Endothelial cell of umbilical vein (primary cell): ENCODE results near the gene F9. TPM values are rescaled to one million over a fixed set of nuclear protein-coding genes. Genes with fewer than 3 reads are reported as not detected.

Source experiments
- BruUV-seq: library from RNA; stranded (reverse); fragments of 400-500 nt; replicated peaks from 2 replicates; lab custom pipeline; 2021; lab: Mats Ljungman, UMichigan
- CTCF ChIA-PET: fragments of 300-600, 350-600 bp; sonication (Branson Sonifier 250); formaldehyde crosslinking; loops from one replicate; lab custom pipeline; 2021; ENCODE audit warnings: antibody characterized with exemption, inconsistent platforms; lab: Charles Lee
- POLR2A ChIA-PET: fragments of 300-600, 350-600 bp; sonication (Branson Sonifier 250); formaldehyde crosslinking; loops from one replicate; lab custom pipeline; 2021; ENCODE audit warnings: antibody characterized with exemption, inconsistent platforms; lab: Charles Lee
- DNase-seq: peaks from one replicate; pipeline ENCODE4 v3.0.0-alpha.2; 2011; ENCODE audit warnings: low read depth, low spot score
- FAIRE-seq: peaks from 2 replicates; lab custom pipeline; 2011; peaks lifted over from hg19 to GRCh38; lab: Jason Lieb, UNC
- H2AFZ ChIP-seq: 2 replicates; pipeline ENCODE4 v1.6.0; 2012; ENCODE audit warnings: low read depth, low read length, control low read depth, inconsistent platforms
- H3K27ac ChIP-seq: 2 replicates; pipeline ENCODE4 v1.5.1; 2011; ENCODE audit warnings: low read depth, mild to moderate bottlenecking, control low read depth, low read length, moderate library complexity; ENCODE audit not compliant: insufficient read depth
- H3K27me3 ChIP-seq, 2 experiments: 2 replicates each; pipeline versions ENCODE4 v1.6.0 to v1.6.1; 2011; ENCODE audit warnings: low read length in 2 of 2, mixed read lengths in 1 of 2; ENCODE audit not compliant: control insufficient read depth in 2 of 2, insufficient read depth in 2 of 2
- H3K36me3 ChIP-seq, 2 experiments: 2 replicates in 1 of 2; 3 replicates in 1 of 2; pipeline ENCODE4 v1.5.1; 2011; ENCODE audit warnings: low read length in 2 of 2, mild to moderate bottlenecking in 1 of 2, moderate library complexity in 1 of 2; ENCODE audit not compliant: control insufficient read depth in 2 of 2, insufficient read depth in 2 of 2; ENCODE audit errors: extremely low read depth in 1 of 2
- H3K4me1 ChIP-seq: 3 replicates; pipeline ENCODE4 v1.5.1; 2011; ENCODE audit warnings: mild to moderate bottlenecking, low read length; ENCODE audit not compliant: control insufficient read depth, insufficient read depth; ENCODE audit errors: extremely low read depth
- H3K4me2 ChIP-seq: 2 replicates; pipeline ENCODE4 v1.6.1; 2011; ENCODE audit warnings: low read length, control low read depth, mixed read lengths; ENCODE audit not compliant: insufficient read depth
- H3K4me3 ChIP-seq, 3 experiments: fragments of 200-600 bp in 1 of 3; sonication (generic), shearing (Covaris generic) in 1 of 3; replicated peaks in 1 of 3; 2 replicates each; pipeline ENCODE4 v1.5.1; 2011 to 2016; ENCODE audit warnings: control low read depth in 3 of 3, low read length in 3 of 3, mild to moderate bottlenecking in 2 of 3, inconsistent platforms in 1 of 3, low read depth in 1 of 3, moderate library complexity in 1 of 3; ENCODE audit not compliant: insufficient read depth in 1 of 3
- H3K79me2 ChIP-seq: 2 replicates; pipeline ENCODE4 v1.6.0; 2012; ENCODE audit warnings: low read length, inconsistent platforms; ENCODE audit not compliant: control insufficient read depth, insufficient read depth
- H3K9ac ChIP-seq: replicated peaks from 2 replicates; pipeline ENCODE3; 2011; ENCODE audit warnings: low read length, control low read depth; ENCODE audit not compliant: insufficient read depth; ENCODE audit errors: extremely low read depth
- H3K9me1 ChIP-seq: replicated peaks from 3 replicates; pipeline ENCODE4 v1.6.0; 2011; ENCODE audit warnings: mild to moderate bottlenecking, low read length; ENCODE audit not compliant: control insufficient read depth, insufficient read depth; ENCODE audit errors: extremely low read depth
- H3K9me3 ChIP-seq: replicated peaks from 2 replicates; pipeline ENCODE4 v1.5.1; 2012; ENCODE audit warnings: low read length, inconsistent platforms; ENCODE audit not compliant: control insufficient read depth, insufficient read depth
- H4K20me1 ChIP-seq: replicated peaks from 2 replicates; pipeline ENCODE3; 2011; ENCODE audit warnings: mild to moderate bottlenecking, low read length; ENCODE audit not compliant: control insufficient read depth, insufficient read depth; ENCODE audit errors: extremely low read depth
- EZH2 ChIP-seq: IDR thresholded peaks from 2 replicates; pipeline ENCODE4 v1.6.1; 2012; ENCODE audit warnings: borderline replicate concordance, low read depth, mild to moderate bottlenecking, moderate library complexity, low read length, inconsistent platforms; ENCODE audit not compliant: severe bottlenecking
- FOS ChIP-seq: IDR thresholded peaks from 2 replicates; pipeline ENCODE4 v1.6.1; 2011; ENCODE audit warnings: mild to moderate bottlenecking, low read length, moderate library complexity, borderline replicate concordance; ENCODE audit not compliant: insufficient read depth
- GATA2 ChIP-seq: IDR thresholded peaks from 2 replicates; pipeline ENCODE4 v1.7.0; 2011; ENCODE audit warnings: low read depth, mild to moderate bottlenecking, moderate library complexity, mixed read lengths, low read length; ENCODE audit not compliant: insufficient read length, insufficient read depth
- JUN ChIP-seq: IDR thresholded peaks from 2 replicates; pipeline ENCODE4 v1.6.1; 2011; ENCODE audit warnings: borderline replicate concordance, low read depth; ENCODE audit not compliant: insufficient read length, insufficient read depth
- MYC ChIP-seq: IDR thresholded peaks from one replicate; pipeline ENCODE4 v1.6.1; 2011; ENCODE audit warnings: mild to moderate bottlenecking, low read depth, low read length
- POLR2A ChIP-seq: IDR thresholded peaks from 2 replicates; pipeline ENCODE4 v1.6.1; 2012; ENCODE audit warnings: low read depth, mild to moderate bottlenecking, control low read depth, low read length
- POLR2AphosphoS5 ChIP-seq: IDR thresholded peaks from 2 replicates; pipeline ENCODE4 v1.6.1; 2012; ENCODE audit warnings: low read depth, mild to moderate bottlenecking, control low read depth, low read length, moderate library complexity; ENCODE audit not compliant: insufficient read depth
- dilution Hi-C: fragments of 300-500 bp; cut with MboI; formaldehyde crosslinking; loops from one replicate; pipeline ENCODE4 v1.15.0; 2019; ENCODE audit warnings: low sequenced_read_pairs; ENCODE audit not compliant: extremely low pct_ligation_motif_present
- intact Hi-C: fragments of 100-400 bp; cut with micrococcal nuclease; formaldehyde crosslinking; loops from one replicate; pipeline ENCODE4 v1.10.0; 2022
- polyA plus RNA-seq, 4 experiments: library from polyadenylated mRNA; depleted of rRNA in 3 of 4; stranded (reverse) in 3 of 4; unstranded in 1 of 4; fragments of >200 nt; gene quantifications; 2 replicates each; pipeline versions ENCODE4 v1.2.1 to v1.2.3, GENCODE V29; 2011 to 2012; ENCODE audit warnings: missing spikeins in 1 of 4
- total RNA-seq: library from RNA; stranded (reverse); gene quantifications from 2 replicates; pipeline ENCODE4 v1.2.3, GENCODE V29; 2021
- TF ChIP-seq, protein P1 (sequence below): IDR thresholded peaks from 2 replicates; pipeline ENCODE4 v1.6.1; 2011; ENCODE audit not compliant: insufficient read depth, insufficient read length

The F9 gene
- total and polyA plus RNA-seq, 2 donors (not counting 3 experiments of a cell fraction or from before 2014, with no cell fraction given): not detected

DNA sequence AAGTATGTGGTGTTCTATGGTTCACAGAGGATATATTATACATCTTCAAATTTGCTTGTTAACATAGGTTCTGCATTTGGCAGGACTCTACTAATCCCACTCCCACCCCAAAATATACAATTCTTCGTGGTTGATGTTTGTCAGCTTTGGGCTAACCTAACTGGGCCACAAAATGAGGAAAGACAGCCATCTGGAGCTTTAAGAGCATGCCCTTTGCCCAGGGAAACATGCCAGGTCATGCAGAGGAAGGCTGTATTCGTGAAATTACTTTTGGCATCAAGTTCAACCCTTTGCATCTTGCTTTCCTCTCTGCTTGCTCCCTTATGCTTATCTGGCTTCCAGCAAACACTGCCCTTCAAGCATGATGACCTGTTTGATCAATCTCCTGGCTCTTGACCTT is 46.8 kb upstream of the F9 start:
- ChIA-PET CTCF (no interaction called here), POLR2A (no interaction called here)
- no peak for FAIRE-seq
- H3K9me1 ChIP-seq: no peaks in the 10 kb centered on the region
- BruUV-seq: no TSS peak
- no peak for DNase-seq
- TF ChIP-seq JUN (no peak), MYC (no peak), FOS (no peak)
- no peak overlapping the region for H3K4me3 ChIP-seq
- intact Hi-C loops: no loop called here
- no peaks in the 10 kb centered on the region for H4K20me1 ChIP-seq
- no peak overlapping the region for H2AFZ ChIP-seq
- no peaks in the 10 kb centered on the region for H3K4me1 ChIP-seq
- no peak overlapping the region for H3K4me2 ChIP-seq
- no peaks in the 10 kb centered on the region for H3K36me3 ChIP-seq
- H3K79me2 ChIP-seq: no peaks in the 10 kb centered on the region
- no peaks in the 10 kb centered on the region for H3K27me3 ChIP-seq
- no peak overlapping the region for H3K9ac ChIP-seq
- no peak overlapping the region for H3K27ac ChIP-seq
- dilution Hi-C loops: no loop called here
- H3K9me3 ChIP-seq: no peaks in the 10 kb centered on the region

- no peak for FAIRE-seq
- no peaks in the 10 kb centered on the region for H3K36me3 ChIP-seq
- dilution Hi-C loops (no loop called here), intact Hi-C loops (no loop called here)
- DNase-seq: no peak
- H3K4me3 ChIP-seq: no peak overlapping the region
- ChIA-PET CTCF (no interaction called here), POLR2A (no interaction called here)
- no peaks in the 10 kb centered on the region for H4K20me1 ChIP-seq
- H3K9me3 ChIP-seq: no peaks in the 10 kb centered on the region
- no peaks in the 10 kb centered on the region for H3K79me2 ChIP-seq
- H3K9ac ChIP-seq: no peak overlapping the region
- no peaks in the 10 kb centered on the region for H3K9me1 ChIP-seq
- TF ChIP-seq, protein P1, sequence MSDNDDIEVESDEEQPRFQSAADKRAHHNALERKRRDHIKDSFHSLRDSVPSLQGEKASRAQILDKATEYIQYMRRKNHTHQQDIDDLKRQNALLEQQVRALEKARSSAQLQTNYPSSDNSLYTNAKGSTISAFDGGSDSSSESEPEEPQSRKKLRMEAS: no peak
- TF ChIP-seq GATA2 (no peak), JUN (no peak), FOS (no peak), POLR2A (no peak), MYC (no peak), EZH2 (no peak), POLR2AphosphoS5 (no peak)
- H3K27me3 ChIP-seq: no peaks in the 10 kb centered on the region
- H3K27ac ChIP-seq: no peak overlapping the region
- no peak overlapping the region for H3K4me2 ChIP-seq
- H2AFZ ChIP-seq: no peak overlapping the region
- no peaks in the 10 kb centered on the region for H3K4me1 ChIP-seq
- BruUV-seq: no TSS peak
These were observed 45.9 kb upstream of the F9 start for GRCh38 chrX:139484591-139484990.
